B cell (primary cell): Measurements from ENCODE around the gene TENM4. TPM values are rescaled to one million over a fixed set of nuclear protein-coding genes. Genes with fewer than 3 reads are reported as not detected.

Experiments
- ATAC-seq: fragments of 200-7000 bp; cut with Tn5 transposase; one replicate; pipeline ENCODE4 v1.10.0; 2021; ENCODE audit warnings: low read depth, mild to moderate bottlenecking, moderate number of reproducible peaks, moderate library complexity
- CTCF ChIA-PET: fragments of 350-600 bp; sonication (Branson Sonifier 250); formaldehyde crosslinking; loops from one replicate; lab custom pipeline; 2021; ENCODE audit warnings: antibody characterized with exemption, inconsistent platforms; lab: Charles Lee
- POLR2A ChIA-PET: fragments of 350-600 bp; sonication (Branson Sonifier 250); formaldehyde crosslinking; loops from one replicate; lab custom pipeline; 2021; ENCODE audit warnings: antibody characterized with exemption; lab: Charles Lee
- DNase-seq: peaks from one replicate; pipeline ENCODE4 v3.0.0; 2013
- H2AFZ ChIP-seq: 2 replicates; pipeline ENCODE4 v1.6.1; 2012; ENCODE audit warnings: mild to moderate bottlenecking, low read depth, low read length; ENCODE audit not compliant: insufficient read depth, poor library complexity, severe bottlenecking
- H3K27ac ChIP-seq, 2 donors: 1 replicate in 1 of 2; 2 replicates in 1 of 2; pipeline ENCODE4 v1.5.1; 2012 to 2013; ENCODE audit warnings: low read length in 2 of 2, mild to moderate bottlenecking in 2 of 2, moderate library complexity in 1 of 2
- H3K27me3 ChIP-seq, 4 experiments: fragments of 200-600 bp in 1 of 4; sonication (generic) in 1 of 4; replicated peaks in 1 of 4; 1 replicate in 2 of 4; 2 replicates in 2 of 4; pipeline versions ENCODE4 v1.6.1 to v1.7.0; 2013 to 2016; ENCODE audit warnings: low read length in 3 of 4, mild to moderate bottlenecking in 2 of 4, mixed read lengths in 1 of 4, moderate library complexity in 1 of 4; ENCODE audit not compliant: insufficient read depth in 4 of 4, control insufficient read depth in 3 of 4; ENCODE audit errors: control extremely low read depth in 1 of 4
- H3K36me3 ChIP-seq, 2 experiments: replicated peaks in 1 of 2; 1 replicate in 1 of 2; 2 replicates in 1 of 2; pipeline versions ENCODE4 v1.6.1 to v1.7.1; 2013; ENCODE audit warnings: low read length in 1 of 2; ENCODE audit not compliant: insufficient read depth in 2 of 2, control insufficient read depth in 1 of 2; ENCODE audit errors: control extremely low read depth in 1 of 2, extremely low read depth in 1 of 2
- H3K4me1 ChIP-seq, 2 donors: fragments of 200-600 bp in 1 of 2; sonication (generic) in 1 of 2; 1 replicate in 1 of 2; 2 replicates in 1 of 2; pipeline versions ENCODE4 v1.5.1 to v1.6.1; 2013 to 2017; ENCODE audit warnings: low read length in 2 of 2; ENCODE audit not compliant: control insufficient read depth in 2 of 2, insufficient read depth in 2 of 2
- H3K4me2 ChIP-seq: replicated peaks from 2 replicates; pipeline ENCODE3; 2012; ENCODE audit warnings: mild to moderate bottlenecking, low read depth, low read length; ENCODE audit not compliant: poor library complexity, severe bottlenecking
- H3K4me3 ChIP-seq, 5 experiments: fragments of 200-600 bp in 1 of 5; sonication (generic) in 1 of 5; 1 replicate in 3 of 5; 2 replicates in 2 of 5; pipeline versions ENCODE4 v1.5.1 to v1.7.0; 2011 to 2016; ENCODE audit warnings: low read length in 4 of 5, mild to moderate bottlenecking in 4 of 5, low read depth in 2 of 5, control low read depth in 1 of 5, moderate library complexity in 1 of 5; ENCODE audit not compliant: insufficient read depth in 1 of 5; ENCODE audit errors: control extremely low read depth in 1 of 5, extremely low read depth in 1 of 5
- H3K79me2 ChIP-seq: fragments of 200-600 bp; sonication (generic); one replicate; pipeline ENCODE4 v1.6.0; 2016; ENCODE audit warnings: low read length; ENCODE audit not compliant: control insufficient read depth, insufficient read depth
- H3K9ac ChIP-seq: fragments of 200-600 bp; sonication (generic); 2 replicates; pipeline ENCODE4 v1.6.1; 2017; ENCODE audit warnings: mild to moderate bottlenecking, low read length, moderate library complexity
- H3K9me3 ChIP-seq, 3 donors: one replicate each; pipeline versions ENCODE4 v1.6.1 to v1.7.1; 2013; ENCODE audit warnings: low read length in 2 of 3; ENCODE audit not compliant: control insufficient read depth in 2 of 3, insufficient read depth in 1 of 3; ENCODE audit errors: control extremely low read depth in 1 of 3
- H4K20me1 ChIP-seq: 2 replicates; pipeline ENCODE4 v1.6.0; 2012; ENCODE audit warnings: mild to moderate bottlenecking, low read length; ENCODE audit not compliant: insufficient read depth, control insufficient read depth, poor library complexity, severe bottlenecking
- H3K27ac Mint-ChIP-seq: one replicate; pipeline ENCODE4 v1.8.0; 2021; ENCODE audit warnings: mixed read lengths
- H3K27me3 Mint-ChIP-seq: one replicate; pipeline ENCODE4 v1.8.0; 2021; ENCODE audit warnings: mixed read lengths
- H3K4me1 Mint-ChIP-seq: one replicate; pipeline ENCODE4 v1.8.0; 2021; ENCODE audit warnings: mixed read lengths
- H3K4me3 Mint-ChIP-seq: one replicate; pipeline ENCODE4 v1.8.0; 2021; ENCODE audit warnings: mixed read lengths
- H3K9me3 Mint-ChIP-seq: one replicate; pipeline ENCODE4 v1.8.0; 2022; ENCODE audit warnings: mixed read lengths; ENCODE audit not compliant: insufficient read depth
- CTCF ChIP-seq: fragments of 200-600 bp; IDR thresholded peaks from one replicate; pipeline ENCODE4 v1.8.0; 2022; ENCODE audit warnings: antibody characterized with exemption, mild to moderate bottlenecking
- EZH2 ChIP-seq: IDR thresholded peaks from 2 replicates; pipeline ENCODE4 v1.6.1; 2012; ENCODE audit warnings: borderline replicate concordance, low read depth, mild to moderate bottlenecking, moderate library complexity, low read length; ENCODE audit not compliant: insufficient read depth, poor library complexity, severe bottlenecking
- WGBS: methylation state at CpG from one replicate; pipeline ENCODE4 v1.1.5; 2013; ENCODE audit warnings: missing lambda C conversion rate; ENCODE audit not compliant: insufficient coverage; 5-methylcytosine and 5-hydroxymethylcytosine counted together
- intact Hi-C: fragments of 100-400 bp; cut with micrococcal nuclease; formaldehyde crosslinking; loops from one replicate; pipeline ENCODE4 v1.10.0; 2022
- polyA plus RNA-seq: library from polyadenylated mRNA; depleted of rRNA; stranded (reverse); fragments of >200 nt; gene quantifications from 2 replicates; pipeline ENCODE4 v1.2.3, GENCODE V29; 2012
- total RNA-seq, 2 donors: library from RNA; stranded (reverse); fragments of 120-200 nt in 1 of 2; gene quantifications; 1 replicate in 1 of 2; 2 replicates in 1 of 2; pipeline versions ENCODE4 v1.2.3 to v1.2.4, GENCODE V29; 2013 to 2022

Gene TENM4
- total and polyA plus RNA-seq, 2 donors (not counting 1 experiment from before 2014, with no cell fraction given): 0.09 to 5.7 TPM

GRCh38 chr11:78870655-78871054 is 570.2 kb downstream of the TENM4 start:
- Mint-ChIP-seq H3K9me3 (no peaks in the 10 kb centered on the region), H3K27ac (no peak overlapping the region), H3K27me3 (peaks cover 13% of the 10 kb centered on the region), H3K4me3 (no peak overlapping the region), H3K4me1 (no peaks in the 10 kb centered on the region)
- H3K4me3 ChIP-seq: no peak overlapping the region
- 90% methylated on average over 2 of the region's 4 CpGs for WGBS
- TF ChIP-seq CTCF (no peak), EZH2 (no peak)
- H3K4me1 ChIP-seq: no peaks in the 10 kb centered on the region
- POLR2A ChIA-PET: no interaction called here
- H4K20me1 ChIP-seq: no peaks in the 10 kb centered on the region
- no peak overlapping the region for H3K27ac ChIP-seq
- H3K9me3 ChIP-seq: no peaks in the 10 kb centered on the region
- H2AFZ ChIP-seq: no peak overlapping the region
- H3K4me2 ChIP-seq: no peak overlapping the region
- H3K9ac ChIP-seq: no peak overlapping the region
- H3K79me2 ChIP-seq: no peaks in the 10 kb centered on the region
- H3K36me3 ChIP-seq: no peaks in the 10 kb centered on the region
- no peak for DNase-seq
- H3K27me3 ChIP-seq: no peaks in the 10 kb centered on the region
- intact Hi-C loops: no loop called here
- no peak for ATAC-seq
- CTCF ChIA-PET: no interaction called here

GRCh38 chr11:78869293-78869692 is 571.5 kb downstream of the TENM4 start:
- ATAC-seq (no peak), DNase-seq (no peak)
- ChIA-PET CTCF (no interaction called here), POLR2A (no interaction called here)
- Mint-ChIP-seq H3K4me1 (no peaks in the 10 kb centered on the region), H3K4me3 (no peak overlapping the region), H3K27me3 (peaks cover 16% of the 10 kb centered on the region), H3K9me3 (no peaks in the 10 kb centered on the region), H3K27ac (no peak overlapping the region)
- Histone ChIP-seq H3K79me2 (no peaks in the 10 kb centered on the region), H3K4me1 (no peaks in the 10 kb centered on the region), H3K27me3 (no peaks in the 10 kb centered on the region), H3K4me2 (no peak overlapping the region), H3K36me3 (no peaks in the 10 kb centered on the region), H3K4me3 (no peak overlapping the region), H3K9me3 (no peaks in the 10 kb centered on the region), H2AFZ (no peak overlapping the region), H4K20me1 (no peaks in the 10 kb centered on the region), H3K9ac (no peak overlapping the region), H3K27ac (no peak overlapping the region)
- intact Hi-C loops: no loop called here
- TF ChIP-seq EZH2 (no peak), CTCF (no peak)
- 26% methylated on average over 2 of the region's 3 CpGs for WGBS
